AG10803 (cell line): ENCODE measurements around the gene SORBS1.

ENCODE experiments used
- DNase-seq: peaks from one replicate; pipeline ENCODE4 v3.0.0; 2010; ENCODE audit warnings: low read depth
- H3K4me3 ChIP-seq: 2 replicates; pipeline ENCODE4 v1.5.1; 2011; ENCODE audit warnings: mild to moderate bottlenecking, low read length, control low read depth
- TF ChIP-seq, protein P1 (sequence below): conservative IDR thresholded peaks from 2 replicates; pipeline ENCODE4 v1.5.1; 2011; ENCODE audit warnings: mild to moderate bottlenecking, low read length, control low read depth, inconsistent platforms

SORBS1 gene

DNA sequence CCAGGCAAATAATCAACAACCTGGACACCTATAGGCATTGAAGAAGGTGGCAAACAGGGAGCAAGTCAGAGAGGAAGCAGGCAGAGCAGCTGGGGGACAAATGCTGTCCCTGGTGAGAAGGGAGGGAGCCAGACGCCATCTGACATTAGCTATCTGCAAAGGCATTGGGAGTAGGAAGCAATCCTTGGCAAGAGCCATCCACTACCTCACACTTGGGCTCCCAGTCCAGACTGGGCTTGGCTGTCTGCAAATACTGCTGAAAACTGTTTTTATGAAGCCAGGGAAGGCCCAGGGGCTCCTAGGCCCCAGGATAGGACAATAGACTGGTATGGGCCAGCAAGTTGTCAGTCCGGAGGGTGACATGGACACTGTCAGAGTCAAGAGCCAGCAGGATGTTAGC lies 132.5 kb downstream of the SORBS1 start:
- TF ChIP-seq, protein P1, sequence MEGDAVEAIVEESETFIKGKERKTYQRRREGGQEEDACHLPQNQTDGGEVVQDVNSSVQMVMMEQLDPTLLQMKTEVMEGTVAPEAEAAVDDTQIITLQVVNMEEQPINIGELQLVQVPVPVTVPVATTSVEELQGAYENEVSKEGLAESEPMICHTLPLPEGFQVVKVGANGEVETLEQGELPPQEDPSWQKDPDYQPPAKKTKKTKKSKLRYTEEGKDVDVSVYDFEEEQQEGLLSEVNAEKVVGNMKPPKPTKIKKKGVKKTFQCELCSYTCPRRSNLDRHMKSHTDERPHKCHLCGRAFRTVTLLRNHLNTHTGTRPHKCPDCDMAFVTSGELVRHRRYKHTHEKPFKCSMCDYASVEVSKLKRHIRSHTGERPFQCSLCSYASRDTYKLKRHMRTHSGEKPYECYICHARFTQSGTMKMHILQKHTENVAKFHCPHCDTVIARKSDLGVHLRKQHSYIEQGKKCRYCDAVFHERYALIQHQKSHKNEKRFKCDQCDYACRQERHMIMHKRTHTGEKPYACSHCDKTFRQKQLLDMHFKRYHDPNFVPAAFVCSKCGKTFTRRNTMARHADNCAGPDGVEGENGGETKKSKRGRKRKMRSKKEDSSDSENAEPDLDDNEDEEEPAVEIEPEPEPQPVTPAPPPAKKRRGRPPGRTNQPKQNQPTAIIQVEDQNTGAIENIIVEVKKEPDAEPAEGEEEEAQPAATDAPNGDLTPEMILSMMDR, result no peak

DNA sequence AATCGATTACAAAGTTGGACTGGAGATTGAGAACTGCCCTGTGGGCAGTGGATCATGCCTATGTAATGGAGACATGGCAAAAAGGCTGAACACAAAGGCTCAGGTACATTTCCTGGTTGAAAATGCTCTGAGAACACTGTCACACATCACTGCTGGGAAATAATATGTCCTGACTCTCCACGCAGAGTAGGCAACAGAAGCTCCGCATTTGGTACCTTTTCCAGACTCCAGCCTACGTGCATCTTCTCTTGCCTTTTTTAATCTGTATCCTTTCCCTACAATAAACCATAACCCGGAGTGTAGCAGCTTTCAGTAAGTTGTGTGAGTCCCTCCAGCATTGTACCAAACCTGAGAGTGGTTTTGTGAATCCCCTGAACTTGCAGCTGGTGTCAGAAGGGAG lies 134.7 kb downstream of the SORBS1 start:
- no peak overlapping the region for H3K4me3 ChIP-seq
- TF ChIP-seq, protein P1, result no peak
- no peak for DNase-seq

More for the DNA sequence above, 132.5 kb downstream of the SORBS1 start:
- no peak overlapping the region for H3K4me3 ChIP-seq
- no peak for DNase-seq

DNA sequence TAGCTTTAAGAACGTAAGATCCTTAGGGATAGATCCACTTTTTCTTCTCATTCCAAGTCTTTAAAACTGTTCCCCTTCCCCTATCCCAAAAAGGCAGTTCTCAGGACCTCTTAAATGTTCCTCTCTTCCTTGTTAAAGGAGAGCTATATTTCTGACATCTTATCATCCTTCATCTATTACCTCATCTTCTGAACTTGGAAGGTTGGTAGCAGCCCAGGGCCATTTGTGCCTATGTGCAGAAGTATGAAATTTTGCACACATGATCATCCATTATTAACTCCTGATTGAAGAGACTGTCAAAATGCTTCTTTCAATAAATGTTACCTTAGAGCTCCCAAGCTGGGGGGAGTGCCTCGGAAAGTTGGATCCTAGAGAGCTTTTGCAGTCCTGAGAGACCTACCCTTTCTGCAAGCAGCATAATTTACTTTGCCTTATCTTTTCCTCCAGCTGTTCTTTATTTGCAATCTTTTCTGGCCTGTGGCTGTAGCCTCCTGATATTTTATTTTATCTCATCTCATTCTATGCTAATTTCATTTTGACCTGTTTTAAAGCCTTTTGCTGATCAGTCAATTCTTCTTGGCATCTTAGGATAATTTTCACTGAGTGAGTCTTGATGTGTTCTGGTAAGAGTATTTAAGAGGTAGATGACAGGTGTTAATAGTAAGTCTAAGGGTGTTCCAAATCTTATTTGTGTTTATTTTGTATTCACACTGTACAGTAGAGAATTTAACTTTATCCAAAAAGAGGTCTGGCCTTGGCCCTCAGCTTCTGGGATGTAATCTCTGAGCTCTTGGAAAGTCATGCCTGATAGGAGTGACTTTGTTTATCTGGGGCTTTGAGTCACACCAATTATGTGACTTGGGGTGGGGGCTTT lies 135.3 kb downstream of the SORBS1 start:
- DNase-seq, result no peak
- TF ChIP-seq, protein P1, result no peak
- H3K4me3 ChIP-seq, result no peak overlapping the region

DNA sequence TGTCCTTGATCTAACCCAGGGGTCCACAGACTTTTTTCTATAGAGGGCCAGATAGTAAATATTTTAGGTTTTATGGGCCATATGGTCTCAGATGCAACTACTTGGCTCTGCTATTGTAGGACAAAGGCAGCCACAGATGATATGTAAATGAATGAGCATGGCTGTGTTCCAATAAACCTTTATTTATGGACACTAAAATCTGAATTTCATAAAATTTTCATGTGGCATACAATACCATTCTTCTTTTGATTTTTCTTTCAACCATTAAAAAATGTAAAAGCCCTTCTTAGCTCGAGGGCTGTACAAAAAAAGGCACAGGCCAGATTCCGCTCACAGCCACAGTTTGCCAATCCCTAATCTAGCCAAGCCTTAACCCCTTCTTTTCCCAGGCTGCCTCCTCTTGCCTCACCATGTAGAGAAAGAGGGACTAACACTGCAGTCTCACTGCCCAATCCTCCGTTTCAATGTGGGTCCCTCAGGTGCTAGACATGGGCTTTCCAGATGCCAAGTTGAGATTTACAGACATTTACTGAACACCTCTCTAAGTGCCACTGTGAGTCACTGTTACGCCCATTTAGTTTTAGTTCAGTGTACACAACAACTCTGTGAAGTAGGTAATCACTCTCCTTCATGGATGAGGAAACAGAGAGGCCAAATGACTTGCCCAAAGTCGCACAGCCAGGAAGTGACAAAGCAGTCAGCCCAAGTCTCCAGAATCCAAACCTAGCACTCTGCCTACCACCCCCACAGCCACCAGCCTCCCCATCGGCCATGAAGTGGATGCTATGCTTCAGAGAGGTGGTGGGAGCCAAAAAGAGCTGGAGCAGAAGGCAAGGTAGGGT lies 137.8 kb downstream of the SORBS1 start:
- DNase-seq, result no peak
- H3K4me3 ChIP-seq, result no peak overlapping the region
- TF ChIP-seq, protein P1, result no peak

DNA sequence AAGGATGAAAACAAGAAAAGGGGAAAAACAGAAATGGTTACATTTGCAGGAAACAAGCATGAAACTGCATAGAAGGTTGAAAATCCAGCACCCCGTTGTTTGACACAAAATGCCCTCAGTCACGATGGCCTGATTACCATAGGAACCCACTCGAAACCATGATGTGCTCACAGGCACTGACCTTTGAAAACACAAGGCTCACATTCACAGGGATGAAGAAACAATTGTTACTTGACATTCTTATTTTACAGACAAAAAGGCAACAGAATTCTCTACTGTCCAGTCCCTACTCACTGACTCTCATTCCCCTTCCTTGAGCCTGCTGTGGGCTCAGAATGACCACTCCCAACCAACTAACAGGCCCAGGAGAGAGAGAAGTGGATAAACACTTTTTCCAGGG lies 138.9 kb downstream of the SORBS1 start:
- no peak for DNase-seq
- TF ChIP-seq, protein P1, result no peak
- H3K4me3 ChIP-seq, result no peak overlapping the region

DNA sequence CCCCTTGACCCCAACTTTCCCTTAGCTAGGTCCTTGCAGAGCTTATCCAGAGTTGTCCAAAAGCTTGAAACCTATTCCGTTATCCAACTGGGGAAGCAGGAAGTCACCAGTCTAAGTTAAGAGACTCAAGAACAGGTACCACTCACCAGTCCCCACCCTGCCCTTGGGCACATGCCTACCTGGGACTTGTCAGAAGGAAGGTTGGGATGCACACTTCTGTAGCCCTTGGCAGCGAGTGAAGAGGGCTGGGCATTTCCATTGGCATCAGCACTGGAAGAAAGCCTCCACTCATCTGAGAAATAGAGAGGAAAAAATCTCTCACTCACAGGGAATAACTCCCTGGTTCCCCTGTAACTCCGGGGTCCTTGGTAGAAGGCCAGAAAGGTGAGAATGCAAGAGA lies 139.4 kb downstream of the SORBS1 start:
- DNase-seq, result no peak
- no peak overlapping the region for H3K4me3 ChIP-seq
- TF ChIP-seq, protein P1, result no peak
